GM10248 (cell line): ENCODE data around the gene CFL1.
"Not testable (repeated sequence)": the region's sequence is repeated elsewhere in the genome, so short reads cannot be mapped to it uniquely, and the experiment has no call there.

Source experiments
- CTCF ChIA-PET: fragments of 300-600 bp; sonication (Branson Sonifier 250); formaldehyde crosslinking; extraction: SDS; loops from one replicate; lab custom pipeline; 2021; ENCODE audit warnings: antibody characterized with exemption; lab: Yijun Ruan, JAX
- POLR2A ChIA-PET: fragments of 350-650 bp; sonication (Branson Sonifier 250); formaldehyde crosslinking; extraction: SDS; loops from one replicate; lab custom pipeline; 2020; ENCODE audit warnings: antibody characterized with exemption; lab: Yijun Ruan, JAX
- DNase-seq: peaks from one replicate; pipeline ENCODE4 v3.0.0; 2012; ENCODE audit errors: extremely low spot score
- CTCF ChIP-seq: IDR thresholded peaks from 2 replicates; pipeline ENCODE4 v1.5.1; 2012; ENCODE audit warnings: mild to moderate bottlenecking, low read depth; ENCODE audit errors: extremely low read depth, missing control alignments, control extremely low read depth

CFL1 gene

GRCh38 chr11:65834202-65834601 lies 23.8 kb downstream of the CFL1 start:
- CTCF ChIA-PET, result interaction anchor here (0.8 to 3.2 kb wide), 7 partner anchors 11 to 241 kb away, joined by 3 to 23 read pairs (median 3); partner anchors contain the start of genes FIBP and MUS81
- no peak for DNase-seq
- TF ChIP-seq CTCF, result no peak
- POLR2A ChIA-PET, result interaction anchor here (0.8 to 2.5 kb wide), 3 partner anchors 10 to 24 kb away, joined by 4 to 12 read pairs (median 7); partner anchors contain the start of gene CFL1

- CTCF ChIA-PET, result interaction anchor here (0.8 to 3.7 kb wide), 13 partner anchors 11 to 240 kb away, joined by 3 to 23 read pairs (median 6); partner anchors contain the start of genes FIBP, KAT5 and MUS81
- TF ChIP-seq CTCF, result no peak
- DNase-seq, result peak; percentile 100
- POLR2A ChIA-PET, result interaction anchor here (0.8 to 2.5 kb wide), 4 partner anchors 9 to 25 kb away, joined by 3 to 12 read pairs (median 6); partner anchors contain the start of gene CFL1
Measured at GRCh38 chr11:65833297-65834030, 24.5 kb downstream of the CFL1 start, which contains the start of gene SNX32. Gene SNX32 (plus strand): TSS chr11:65833963. CDS start chr11:65834066, 103 bp downstream.

- DNase-seq, result not testable (repeated sequence)
- CTCF ChIA-PET, result interaction anchor here (1.0 to 3.7 kb wide), 12 partner anchors 10 to 156 kb away, joined by 3 to 23 read pairs (median 6); partner anchors contain the start of genes FIBP, KAT5 and MUS81
- POLR2A ChIA-PET, result interaction anchor here (1.3 to 2.5 kb wide), 3 partner anchors 20 to 26 kb away, joined by 3 to 12 read pairs (median 7); partner anchors contain the start of gene CFL1
Measured at GRCh38 chr11:65832231-65832630, 25.7 kb downstream of the CFL1 start.

- CTCF ChIA-PET, result interaction anchor here (1.0 to 3.1 kb wide), 8 partner anchors 9 to 117 kb away, joined by 3 to 25 read pairs (median 4); partner anchors contain the start of genes FIBP and MUS81
- DNase-seq, result no peak
- no peak for TF ChIP-seq CTCF
- POLR2A ChIA-PET, result interaction anchor here (0.6 to 0.7 kb wide), 2 partner anchors 20 to 264 kb away, joined by 3 to 4 read pairs; no protein-coding TSS in a partner anchor
Measured at GRCh38 chr11:65829459-65829858, 28.5 kb downstream of the CFL1 start.

- POLR2A ChIA-PET, result no interaction called here
- no peak for DNase-seq
- no peak for TF ChIP-seq CTCF
- CTCF ChIA-PET, result interaction anchor here (0.8 to 2.3 kb wide), 8 partner anchors 9 to 201 kb away, joined by 3 to 18 read pairs (median 6); partner anchors contain the start of genes KAT5 and MUS81
Measured at GRCh38 chr11:65826984-65827735, 30.8 kb downstream of the CFL1 start.

GRCh38 chr11:65822776-65823528 lies 35.0 kb downstream of the CFL1 start:
- ChIA-PET CTCF (interaction anchor here (0.8 to 3.3 kb wide), 5 partner anchors 10 to 112 kb away, joined by 3 to 17 read pairs (median 7); partner anchors contain the start of gene SNX32), POLR2A (no interaction called here)
- no peak for DNase-seq
- TF ChIP-seq CTCF, result no peak
